Measurements from ENCODE around the gene VGLL4. TPM values are rescaled to one million over a fixed set of nuclear protein-coding genes. Genes with fewer than 3 reads are reported as not detected.
"Not testable (repeated sequence)": the region's sequence is repeated elsewhere in the genome, so short reads cannot be mapped to it uniquely, and the experiment has no call there.

The VGLL4 gene
- total RNA-seq, 1 experiment from 2014 or later = 46.3 TPM

GRCh38 chr3:11575677-11576076 is 68.0 kb downstream of the VGLL4 start:
- Histone ChIP-seq H3K4me3 (ENCODE audit: low read length) (no peak overlapping the region), H3K27ac (ENCODE audit: low read length) (no peak overlapping the region), H3F3A (ENCODE audit: low read length, unreplicated experiment) (no peaks in the 10 kb centered on the region), H2AFZ (ENCODE audit: low read length) (no peak overlapping the region), H3K27me3 (ENCODE audit: low read length) (no peaks in the 10 kb centered on the region), H3K4me2 (ENCODE audit: low read length) (no peak overlapping the region), H3K9ac (ENCODE audit: low read length) (no peak overlapping the region), H4K20me1 (ENCODE audit: low read length) (peaks cover 12% of the 10 kb centered on the region; the same call in 1 of the 2 replicates), H3K36me3 (ENCODE audit: low read depth, low read length) (peaks cover 5% of the 10 kb centered on the region; the same call in 1 of the 2 replicates), H3K9me3 (ENCODE audit: low read length) (no peaks in the 10 kb centered on the region), H3K9me2 (replicated peaks; ENCODE audit: low read length) (no peaks in the 10 kb centered on the region), H3K79me2 (ENCODE audit: low read length) (peaks cover 67% of the 10 kb centered on the region), H3K4me1 (ENCODE audit: insufficient read depth, low read length) (peaks cover 10% of the 10 kb centered on the region)
- DNase-seq (no peak), ATAC-seq (no peak)
- CTCF ChIA-PET = no interaction called here
- no TSS peak for BruUV-seq (replicated peaks)
- POLR2A ChIA-PET (ENCODE audit: unreplicated experiment) = no interaction called here
- intact Hi-C loops (cut with micrococcal nuclease) = no loop called here
- no peak for TF ChIP-seq EZH2 (IDR thresholded peaks at IDR 0.05; ENCODE audit: low read length, unreplicated experiment)

DNA sequence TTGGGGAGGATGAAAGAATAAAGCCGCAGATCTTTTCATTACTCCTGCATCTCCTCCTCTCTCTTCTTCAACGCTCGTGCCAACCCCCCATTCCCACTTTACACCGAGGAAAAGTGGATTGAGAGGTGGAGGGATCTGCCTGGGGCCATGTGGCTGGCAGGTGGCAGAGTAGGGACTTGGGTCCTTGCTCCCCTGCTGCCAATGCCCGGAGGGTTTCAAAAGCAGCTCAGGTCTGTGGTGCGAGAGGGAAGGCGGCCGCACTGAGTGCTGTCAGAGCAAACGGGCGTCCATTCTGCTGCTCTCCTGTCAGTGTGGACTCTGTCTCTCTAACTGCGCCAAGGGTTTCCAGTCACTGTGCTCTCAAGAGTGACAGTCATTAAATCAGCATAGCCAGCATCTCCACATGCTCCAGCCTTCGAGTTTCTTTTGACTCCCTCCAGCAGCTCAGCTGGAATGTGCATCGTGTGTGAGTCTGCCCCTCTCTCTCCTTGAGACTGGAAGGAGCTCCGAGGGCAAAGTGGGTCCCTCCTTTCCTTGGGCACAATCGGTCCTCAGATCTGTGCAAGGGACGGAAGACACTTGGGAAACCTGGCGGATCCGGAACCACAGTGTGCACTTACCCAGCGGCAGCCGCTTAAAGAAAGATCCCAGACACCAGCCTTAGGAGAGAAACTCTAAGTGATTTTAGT is 68.6 kb downstream of the VGLL4 start:
- no peak for TF ChIP-seq EZH2 (IDR thresholded peaks at IDR 0.05; ENCODE audit: low read length, unreplicated experiment)
- TF ChIP-seq EZH2phosphoT487 (IDR thresholded peaks at IDR 0.05; ENCODE audit: borderline replicate concordance, low read length) = no peak
- no peak for TF ChIP-seq CTCF (conservative IDR thresholded peaks at IDR 0.05; ENCODE audit: low read depth, low read length)
- Histone ChIP-seq H2AFZ (ENCODE audit: low read length) (no peak overlapping the region), H3K79me2 (ENCODE audit: low read length) (peaks cover 67% of the 10 kb centered on the region), H3K4me3 (ENCODE audit: low read length) (no peak overlapping the region), H3K9me2 (replicated peaks; ENCODE audit: low read length) (no peaks in the 10 kb centered on the region), H3K27me3 (ENCODE audit: low read length) (no peaks in the 10 kb centered on the region), H3K36me3 (ENCODE audit: low read depth, low read length) (peaks cover 2% of the 10 kb centered on the region; the same call in 1 of the 2 replicates), H3K9me3 (ENCODE audit: low read length) (no peaks in the 10 kb centered on the region), H3F3A (ENCODE audit: low read length, unreplicated experiment) (no peaks in the 10 kb centered on the region), H3K27ac (ENCODE audit: low read length) (no peak overlapping the region), H3K4me2 (ENCODE audit: low read length) (no peak overlapping the region), H3K4me1 (ENCODE audit: insufficient read depth, low read length) (peaks cover 15% of the 10 kb centered on the region), H4K20me1 (ENCODE audit: low read length) (peaks cover 10% of the 10 kb centered on the region; the same call in 1 of the 2 replicates), H3K9ac (ENCODE audit: low read length) (no peak overlapping the region)
- BruUV-seq (replicated peaks) = no TSS peak
- no peak for ATAC-seq
- POLR2A ChIA-PET (ENCODE audit: unreplicated experiment) = interaction anchor here (0.6 kb wide), 1 partner anchor 26 kb away, joined by 4 read pairs; no protein-coding TSS in a partner anchor
- CTCF ChIA-PET = no interaction called here
- no peak for DNase-seq
- intact Hi-C loops (cut with micrococcal nuclease) = no loop called here

DNA sequence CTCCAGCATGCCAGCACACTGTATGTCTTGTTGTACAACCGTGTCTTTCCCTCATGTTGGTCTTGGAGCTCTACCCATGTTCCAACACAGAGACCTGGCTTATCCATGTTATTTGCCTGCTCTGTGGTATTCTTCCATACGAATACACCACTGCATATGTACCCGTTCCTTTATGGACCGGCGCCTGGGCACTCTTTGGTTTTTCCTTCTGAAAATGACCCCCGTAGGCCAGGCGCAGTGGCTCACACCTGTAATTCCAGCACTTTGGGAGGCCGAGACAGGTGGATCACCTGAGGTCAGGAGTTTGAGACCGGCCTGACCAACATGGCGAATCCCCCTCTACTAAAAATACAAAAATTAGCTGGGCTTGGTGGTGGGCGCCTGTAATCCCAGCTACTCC is 71.1 kb downstream of the VGLL4 start:
- POLR2A ChIA-PET (ENCODE audit: unreplicated experiment); H3K4me2 ChIP-seq (ENCODE audit: low read length); H3K4me3 ChIP-seq (ENCODE audit: low read length); H3K9me2 ChIP-seq (replicated peaks; ENCODE audit: low read length); H2AFZ ChIP-seq (ENCODE audit: low read length); H3K9ac ChIP-seq (ENCODE audit: low read length); H3K27ac ChIP-seq (ENCODE audit: low read length); DNase-seq; H3K27me3 ChIP-seq (ENCODE audit: low read length); CTCF ChIA-PET; H3F3A ChIP-seq (ENCODE audit: low read length, unreplicated experiment); intact Hi-C loops (cut with micrococcal nuclease); ATAC-seq; H3K9me3 ChIP-seq (ENCODE audit: low read length); H3K36me3 ChIP-seq (ENCODE audit: low read depth, low read length); H4K20me1 ChIP-seq (ENCODE audit: low read length); BruUV-seq (replicated peaks): not testable (repeated sequence)
- Histone ChIP-seq H3K79me2 (ENCODE audit: low read length) (peaks cover 61% of the 10 kb centered on the region), H3K4me1 (ENCODE audit: insufficient read depth, low read length) (peaks cover 40% of the 10 kb centered on the region)

All from PC-3 (cell line).